ENCODE data around the gene KDSR.

DNA sequence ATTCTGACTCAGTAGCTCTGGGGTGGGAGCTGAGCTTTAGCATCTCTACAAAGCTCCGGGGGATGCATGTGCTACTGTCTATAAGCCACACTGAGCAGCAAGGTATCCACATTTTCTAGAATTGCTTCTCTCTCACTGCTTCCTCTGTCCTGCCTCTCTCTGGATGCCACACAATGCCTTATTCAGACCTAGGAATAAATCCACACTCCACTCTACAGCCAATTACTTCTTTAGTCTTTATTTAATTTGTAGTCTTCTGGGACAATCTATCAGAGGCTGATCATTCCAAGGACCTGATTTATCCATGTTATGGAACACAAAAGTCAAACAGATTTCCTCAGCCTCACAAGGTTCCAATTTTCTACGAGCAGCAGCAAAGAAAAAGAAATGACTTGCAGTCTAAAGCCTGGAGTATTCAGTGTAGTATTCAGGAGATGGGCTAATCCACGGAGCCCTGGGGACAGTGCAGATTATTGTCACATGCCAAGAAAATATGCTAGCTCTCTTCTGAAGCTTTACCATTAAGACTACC is 51.8 kb downstream of the KDSR start:
- TF ChIP-seq POLR2A (IDR thresholded peaks at IDR 0.05) = no peak
- TF ChIP-seq POLR2AphosphoS5 (IDR thresholded peaks at IDR 0.05) = no peak

All from sigmoid colon (tissue), 4 donors.